ENCODE measurements around the gene OSBPL1A.

OSBPL1A gene

DNA sequence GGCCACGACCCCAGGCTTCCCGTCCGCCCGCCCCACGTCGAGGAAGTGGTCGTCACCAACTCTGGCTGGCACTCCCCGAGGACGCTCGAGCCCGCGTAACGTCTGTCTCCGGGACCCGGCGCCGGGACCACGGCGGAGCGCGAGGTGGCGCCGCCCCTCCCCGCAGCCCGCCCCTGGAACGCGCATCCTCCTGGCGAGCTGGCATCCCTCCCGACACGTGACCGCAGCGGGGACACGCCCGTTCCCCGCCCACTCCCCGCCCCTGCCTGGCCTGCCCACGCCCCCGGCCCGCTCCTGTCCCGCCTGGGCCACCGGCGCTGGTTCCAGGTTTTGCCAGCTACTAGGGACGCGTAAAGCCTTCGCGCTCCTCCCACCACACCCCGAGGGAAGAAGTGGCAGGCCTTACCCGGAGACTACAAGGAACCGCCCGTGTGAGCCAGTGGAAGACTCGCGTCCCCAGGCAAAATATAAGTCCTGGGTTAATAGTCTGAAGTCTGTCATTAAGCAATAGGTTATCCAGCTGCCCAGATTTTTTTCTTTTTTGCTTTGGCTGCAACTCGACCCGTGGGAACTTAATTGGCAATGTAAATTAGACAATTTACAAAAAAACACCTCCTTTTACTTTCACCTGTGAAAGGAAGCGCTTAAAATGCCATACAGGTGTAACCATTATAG, at the start of gene OSBPL1A:
TSS of gene OSBPL1A (minus strand) at position 131 of the 675 bp plus-strand sequence. CDS start 20,291 bp downstream, outside the sequence.
- peak; percentile 94 for DNase-seq

DNA sequence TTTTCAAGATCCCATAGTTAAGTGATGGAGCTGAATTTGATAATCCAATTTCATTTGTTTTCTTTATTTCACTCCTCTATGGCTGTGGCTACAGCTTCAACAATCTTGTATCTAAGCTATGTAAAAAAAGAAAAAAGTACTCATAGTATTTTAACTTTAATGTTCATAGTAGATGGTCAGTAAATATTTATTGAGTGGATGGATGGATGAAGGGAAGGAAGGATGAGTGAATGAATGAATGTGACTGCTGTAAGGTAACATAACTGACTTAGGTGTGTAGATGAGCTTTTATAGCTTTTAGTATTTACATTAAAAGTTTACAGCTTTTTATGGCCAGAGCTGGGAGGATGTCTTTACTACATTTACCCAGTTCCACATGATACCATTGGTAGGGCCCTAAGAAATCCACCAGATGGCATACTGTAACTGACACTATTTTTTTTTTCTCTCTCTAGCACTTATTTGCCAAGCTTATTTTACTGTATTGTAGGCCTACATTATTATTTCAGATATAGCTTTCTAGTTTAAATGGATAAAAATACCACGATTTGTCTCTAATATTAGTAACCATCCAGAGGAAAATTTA, 49.4 kb upstream of the OSBPL1A start:
- no peak for DNase-seq

DNA sequence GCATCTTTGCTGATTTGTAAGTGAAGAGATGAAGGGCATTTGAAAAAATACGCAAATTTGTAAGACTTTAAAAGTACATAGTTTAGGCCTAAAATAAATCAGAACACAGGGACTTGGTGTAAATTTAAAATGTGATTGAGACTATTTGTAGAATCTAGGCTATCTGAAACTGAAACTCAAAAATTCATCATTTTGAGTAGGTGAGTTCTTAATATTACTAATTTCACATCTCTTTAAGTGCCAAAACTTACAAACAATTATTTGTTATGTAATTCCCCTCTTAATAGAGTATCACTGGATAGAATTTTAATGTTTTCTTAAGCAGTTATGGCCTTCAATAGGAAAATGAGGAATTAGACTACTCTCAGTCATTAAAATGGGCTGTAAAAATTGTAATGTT, 48.8 kb upstream of the OSBPL1A start:
- DNase-seq = no peak

DNA sequence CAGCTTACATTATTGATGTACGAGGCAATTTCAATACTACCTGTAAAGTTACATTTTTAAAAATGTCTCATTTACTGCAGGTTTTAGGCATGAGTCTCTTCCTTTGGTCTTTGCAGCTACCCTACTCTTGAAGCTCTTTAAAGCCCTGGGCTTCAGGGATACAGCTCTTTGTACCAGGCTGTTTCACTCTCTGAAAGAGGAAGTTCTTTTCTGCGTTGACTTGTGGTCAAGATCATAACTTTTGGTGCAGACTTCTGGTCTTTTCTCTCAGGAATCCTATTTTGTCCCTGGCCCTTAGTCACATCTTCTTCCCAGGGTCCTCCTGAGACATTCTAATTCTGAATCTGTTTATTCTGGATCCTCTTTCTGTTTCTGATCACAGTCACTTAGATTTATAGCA, 46.2 kb upstream of the OSBPL1A start:
- no peak for DNase-seq

DNA sequence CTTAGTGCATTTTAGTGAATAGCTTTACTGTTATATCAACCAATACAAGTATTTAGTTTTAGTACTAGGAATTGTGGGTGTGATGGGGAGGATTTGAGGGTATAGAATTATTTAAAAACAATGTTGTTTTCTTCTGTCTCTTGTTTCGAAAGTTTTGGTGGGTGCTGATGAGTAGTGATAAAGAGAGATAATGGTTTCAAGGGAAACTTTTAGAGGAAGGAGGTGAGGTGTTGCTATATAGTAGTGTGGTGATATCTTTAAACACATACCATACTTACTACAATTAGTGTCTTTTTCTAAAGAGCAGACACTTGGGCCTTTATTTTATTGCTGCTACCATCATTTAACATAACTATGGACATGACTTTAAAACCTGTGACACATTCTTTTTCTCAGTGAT, 39.3 kb upstream of the OSBPL1A start:
- no peak for DNase-seq

DNA sequence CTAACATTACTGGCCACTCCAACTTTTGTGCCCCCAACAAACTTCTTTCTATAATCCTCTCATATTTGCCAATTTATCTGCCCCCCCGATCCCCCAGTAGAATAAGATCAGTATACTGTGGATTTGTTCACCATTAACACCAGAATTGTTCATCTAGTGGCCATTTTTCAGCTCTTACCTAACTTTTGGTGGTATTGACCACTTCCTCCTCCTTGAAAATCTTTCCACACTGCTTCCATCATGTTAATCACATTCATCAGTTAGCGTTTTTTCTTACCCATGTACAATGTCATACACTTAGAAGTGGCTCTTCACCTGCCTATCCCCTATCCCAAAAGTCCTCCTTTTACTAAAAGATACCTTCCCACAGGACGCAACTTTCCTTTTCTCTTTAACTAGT, 35.0 kb upstream of the OSBPL1A start:
- no peak for DNase-seq

DNA sequence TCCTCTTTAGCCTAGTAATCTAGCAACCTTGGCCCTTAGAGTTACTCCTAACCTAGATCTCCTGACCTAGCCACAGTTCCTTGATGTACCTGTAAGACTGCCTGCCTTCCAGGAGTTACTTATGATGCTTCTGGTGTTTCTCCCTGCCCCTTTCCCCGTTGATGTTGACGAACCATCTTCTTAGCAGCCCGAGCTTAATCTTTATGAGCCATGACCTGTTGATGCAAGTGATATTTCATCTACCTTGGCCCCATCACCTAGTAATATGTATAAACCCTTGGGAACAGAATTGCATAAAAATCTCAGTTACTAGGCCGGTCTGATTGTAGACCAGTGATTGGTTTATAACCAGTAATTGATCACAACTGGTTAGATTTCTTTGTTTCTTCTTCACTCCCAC, 31.6 kb upstream of the OSBPL1A start:
- DNase-seq = no peak

DNA sequence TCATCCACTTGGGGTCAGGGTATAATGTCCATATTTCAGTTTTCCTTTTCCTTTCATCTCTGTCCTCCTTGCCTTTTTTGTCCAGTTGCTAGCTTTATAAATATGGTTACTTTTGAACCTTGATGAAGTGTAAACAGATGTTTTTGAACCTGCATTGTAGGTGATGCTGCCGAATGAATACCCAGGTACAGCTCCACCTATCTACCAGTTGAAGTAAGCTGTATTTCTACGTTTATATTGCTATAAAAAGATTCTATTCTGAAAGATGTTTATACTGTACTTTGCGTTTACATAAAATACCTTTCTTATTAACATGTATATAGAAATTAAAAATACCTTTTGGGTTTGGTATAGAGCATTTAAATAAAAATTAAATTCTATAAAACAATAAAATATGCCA, 31.1 kb upstream of the OSBPL1A start:
- no peak for DNase-seq

DNA sequence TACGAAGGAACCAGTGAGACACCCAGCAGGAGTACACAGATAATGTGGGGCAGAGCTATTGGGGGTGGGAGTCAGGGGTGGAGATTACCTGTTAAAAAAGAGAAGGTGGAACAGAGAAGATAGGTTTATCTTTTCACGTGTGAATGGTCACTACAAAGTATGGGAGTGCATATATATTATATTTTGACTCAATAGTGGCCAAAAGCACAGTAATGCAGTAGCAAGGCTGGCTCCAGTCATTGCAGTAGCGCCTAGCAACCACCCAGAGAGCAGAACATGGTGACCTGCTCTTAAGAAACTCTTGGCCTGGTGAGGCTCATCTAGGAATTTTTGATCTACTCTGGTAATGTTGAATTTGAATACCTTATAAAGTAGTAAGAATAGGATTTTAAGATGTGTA, 29.9 kb upstream of the OSBPL1A start:
- DNase-seq = no peak

DNA sequence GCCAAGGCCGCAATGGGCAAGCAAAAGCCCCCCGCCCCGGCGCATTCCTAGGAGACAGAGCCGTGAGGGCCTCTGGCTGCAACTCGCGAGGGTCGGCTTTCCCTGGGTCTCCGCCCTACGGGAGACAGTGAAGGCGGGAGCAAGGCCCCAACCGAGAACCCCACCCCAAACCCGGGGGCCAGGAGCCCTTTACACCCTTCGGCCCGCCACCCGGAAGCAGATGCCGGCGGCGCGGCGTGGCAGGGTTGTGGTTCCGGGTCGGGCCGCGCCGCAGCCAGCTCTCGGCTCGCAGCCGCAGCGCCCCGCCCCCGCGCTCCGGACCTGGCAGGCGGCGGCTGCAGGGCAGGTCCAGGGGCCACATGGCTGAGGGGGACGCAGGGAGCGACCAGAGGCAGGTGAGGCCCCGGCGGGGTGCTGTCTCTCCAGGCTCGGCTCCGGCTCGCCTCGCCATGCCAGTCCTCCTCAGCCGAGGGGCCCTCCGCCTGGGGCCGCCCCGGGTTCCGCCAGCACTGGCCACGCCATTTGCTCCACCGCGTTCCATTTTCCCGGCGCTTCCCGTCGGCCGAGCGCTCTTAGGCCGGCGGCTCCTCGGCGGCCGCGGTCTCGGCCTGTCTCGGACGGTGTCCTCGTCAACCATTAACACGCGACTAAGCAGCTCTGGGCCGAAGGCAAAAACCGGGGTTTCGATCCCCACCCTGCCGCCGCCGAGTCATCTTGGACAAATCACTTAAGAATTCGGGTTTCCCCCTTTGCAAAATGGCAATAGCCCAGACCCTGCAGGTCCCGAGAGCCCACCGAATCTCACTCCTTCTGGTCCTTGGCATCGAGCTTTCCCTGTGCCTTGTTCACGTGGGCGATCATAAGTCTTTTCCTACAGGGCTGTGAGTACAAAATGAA, 29.0 kb upstream of the OSBPL1A start, which contains the start of gene IMPACT:
TSS of gene IMPACT (plus strand) at position 273 of the 897 bp plus-strand sequence. CDS start at position 360, 87 bp downstream.
- DNase-seq = peak; percentile 87

DNA sequence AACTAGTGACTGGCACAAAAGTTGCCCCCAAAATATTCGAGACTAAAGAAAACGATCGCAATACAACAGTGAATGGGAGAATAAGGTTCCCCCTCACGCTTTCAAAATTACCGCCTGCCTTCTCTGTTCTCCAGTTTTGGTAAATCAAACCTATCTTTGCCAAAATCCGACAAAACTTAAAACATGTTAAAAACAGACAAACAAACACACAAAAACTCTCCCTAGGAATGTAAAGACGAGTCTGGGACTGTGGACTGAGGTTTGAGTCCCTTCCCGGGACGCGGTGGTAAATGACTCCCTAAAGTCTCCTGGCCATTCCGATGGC, 28.4 kb upstream of the OSBPL1A start:
- no peak for DNase-seq

DNA sequence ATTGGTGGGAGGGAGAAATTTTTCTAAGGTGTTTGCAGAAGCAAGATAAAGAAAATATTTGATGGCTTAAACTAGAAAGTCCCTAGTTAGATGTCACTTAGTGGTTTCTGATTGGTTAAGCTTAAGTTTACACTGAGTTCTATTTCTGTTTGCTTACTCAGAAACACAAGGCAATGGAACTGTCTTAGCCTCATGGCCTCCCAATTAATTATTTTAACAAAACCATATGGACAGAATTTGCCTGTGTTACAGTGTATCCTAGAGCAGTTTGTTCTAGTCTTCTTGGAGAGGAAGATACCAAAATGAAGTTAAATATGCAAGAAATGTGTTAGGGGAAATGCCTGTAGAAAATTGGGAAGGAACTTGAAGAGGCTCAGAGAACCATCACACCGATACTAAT, 24.2 kb upstream of the OSBPL1A start:
- no peak for DNase-seq

DNA sequence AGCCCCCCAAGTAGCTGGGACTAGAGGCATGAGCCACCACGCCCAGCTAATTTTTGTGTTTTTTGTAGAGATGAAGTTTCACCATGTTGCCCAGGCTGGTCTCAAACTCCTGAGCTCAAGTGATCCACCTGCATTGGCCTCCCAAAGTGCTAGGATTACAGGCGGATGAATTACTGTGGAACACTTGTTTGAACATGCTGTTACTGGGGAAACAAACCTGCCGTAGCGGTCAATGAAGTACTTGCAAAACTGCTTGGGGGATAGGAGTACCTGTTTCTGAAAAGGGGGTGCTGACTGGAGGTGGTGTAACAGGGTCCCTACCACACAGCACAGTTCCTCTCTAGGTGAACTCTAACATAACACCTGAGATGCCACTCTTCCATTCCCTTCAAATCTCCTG, 22.9 kb upstream of the OSBPL1A start:
- DNase-seq = no peak

DNA sequence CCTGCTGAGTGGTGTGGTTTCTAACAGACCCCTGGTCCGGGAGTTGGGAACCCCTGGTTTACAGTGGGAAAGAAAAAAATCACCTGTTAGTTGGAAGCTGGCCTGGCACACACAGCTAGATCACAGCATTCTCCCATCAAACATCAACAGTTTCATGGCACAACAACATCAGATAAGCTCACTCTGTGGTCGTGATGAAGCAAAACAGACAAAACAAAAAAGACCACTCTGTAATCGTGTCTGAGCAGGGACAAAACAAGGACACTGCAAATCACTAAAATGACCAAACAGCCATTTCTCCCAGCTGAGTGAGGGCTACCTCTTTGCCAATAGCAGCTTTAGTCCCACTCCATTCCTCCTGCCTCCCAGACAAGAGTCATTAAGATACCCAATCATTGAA, 19.9 kb upstream of the OSBPL1A start:
- no peak for DNase-seq

DNA sequence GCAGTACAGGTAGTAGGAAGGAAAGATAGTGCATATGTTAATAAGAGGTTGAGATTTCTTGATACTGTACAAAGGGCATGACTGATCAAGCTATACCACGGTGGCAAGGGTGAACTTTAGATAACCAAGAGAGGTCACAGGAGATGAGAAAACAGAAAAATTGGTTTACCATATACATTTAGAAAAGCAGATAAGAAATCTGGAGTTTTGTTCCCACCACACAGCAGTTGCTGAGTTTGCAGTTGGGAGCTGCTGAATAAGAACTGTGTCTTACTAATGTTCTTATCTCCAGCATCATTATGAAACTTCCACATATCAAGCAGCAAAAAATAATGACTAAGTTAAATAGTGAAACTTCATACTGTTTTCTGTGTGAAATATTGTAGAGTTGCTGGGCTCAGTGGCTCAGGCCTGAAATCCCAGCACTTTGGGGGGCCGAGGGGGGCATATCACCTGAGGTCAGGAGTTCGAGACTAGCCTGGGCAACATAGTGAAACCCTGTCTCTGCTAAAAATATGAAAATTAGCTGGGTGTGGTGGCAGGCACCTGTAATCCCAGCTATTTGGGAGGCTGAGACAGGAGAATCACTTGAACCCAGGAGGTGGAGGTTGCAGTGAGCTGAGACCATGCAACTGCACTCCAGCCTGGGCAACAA, 16.9 kb upstream of the OSBPL1A start:
- no peak for DNase-seq

DNA sequence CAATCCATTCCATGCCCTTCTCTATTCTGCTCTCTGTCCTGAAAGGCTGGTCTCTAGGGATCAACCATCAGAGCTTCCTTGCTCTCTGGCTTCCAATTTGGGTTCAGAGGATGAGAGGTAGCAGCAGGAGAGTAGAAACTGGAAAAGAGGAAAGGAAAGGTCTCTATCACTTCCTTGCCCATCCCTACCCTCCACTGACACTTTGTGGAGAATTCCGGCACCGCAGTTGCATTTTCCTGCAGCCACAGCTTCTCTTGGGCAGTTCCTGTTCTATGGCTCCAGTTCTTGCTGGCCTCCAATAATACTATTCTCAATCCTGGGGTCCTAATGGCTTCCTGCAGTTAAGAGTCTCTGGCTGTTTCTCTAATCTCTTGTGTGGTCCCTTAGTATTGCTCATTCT, 15.5 kb upstream of the OSBPL1A start:
- no peak for DNase-seq

DNA sequence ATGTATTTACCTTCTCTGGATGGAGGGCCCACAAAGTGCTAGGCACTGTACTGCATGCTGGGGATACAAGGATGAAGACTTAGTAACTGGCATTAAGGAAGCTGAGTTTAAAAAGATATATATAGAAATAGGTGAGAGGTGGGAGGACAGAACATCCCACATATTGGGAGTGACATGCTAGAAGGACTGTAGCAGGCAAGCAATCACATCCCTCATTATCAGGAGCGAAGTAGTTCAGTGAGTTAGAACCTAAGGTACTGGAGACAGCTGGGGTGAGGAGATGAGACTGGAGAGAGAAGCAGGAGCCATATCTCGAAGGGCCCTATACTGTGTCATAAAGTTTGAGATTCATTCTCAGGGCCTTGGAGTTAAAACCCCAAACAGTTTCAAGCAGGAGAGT, 10.9 kb upstream of the OSBPL1A start:
- no peak for DNase-seq

DNA sequence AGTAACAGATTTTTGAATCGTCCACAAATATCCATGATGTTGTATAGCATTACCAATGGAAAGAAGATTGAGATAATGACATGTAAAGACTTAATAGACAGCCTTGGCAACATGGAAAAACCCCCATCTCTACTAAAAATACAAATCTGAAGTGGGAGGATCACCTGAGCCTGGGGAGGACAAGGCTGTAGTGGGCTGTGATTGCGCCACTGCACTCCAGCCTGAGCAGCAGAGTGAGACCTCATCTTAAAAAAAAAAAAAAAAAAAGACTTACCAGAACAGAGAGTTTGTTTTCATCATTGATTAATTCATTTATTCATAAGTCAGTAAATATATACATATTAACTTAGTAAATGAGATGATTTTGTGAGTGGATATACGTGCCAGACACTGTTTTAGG, 7.0 kb upstream of the OSBPL1A start:
- no peak for DNase-seq

DNA sequence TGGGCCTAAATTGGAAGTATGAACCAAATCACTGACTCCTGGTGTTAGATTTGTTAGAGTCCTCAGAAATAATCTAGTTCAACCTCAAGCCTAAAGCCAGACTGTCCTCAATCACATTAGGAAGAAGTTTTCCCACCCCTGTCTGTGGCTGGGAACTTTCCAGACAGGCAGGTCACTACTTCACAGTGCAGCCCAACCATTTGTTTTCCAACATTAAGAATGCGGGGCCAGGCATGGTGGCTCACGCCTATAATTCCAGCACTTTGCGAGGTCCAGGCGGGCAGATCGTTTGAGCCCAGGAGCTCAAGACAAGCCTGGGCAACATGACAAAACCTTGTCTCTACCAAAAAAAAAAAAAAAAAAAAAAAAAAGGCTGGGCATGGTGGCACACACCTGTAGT, 5.5 kb upstream of the OSBPL1A start:
- no peak for DNase-seq

DNA sequence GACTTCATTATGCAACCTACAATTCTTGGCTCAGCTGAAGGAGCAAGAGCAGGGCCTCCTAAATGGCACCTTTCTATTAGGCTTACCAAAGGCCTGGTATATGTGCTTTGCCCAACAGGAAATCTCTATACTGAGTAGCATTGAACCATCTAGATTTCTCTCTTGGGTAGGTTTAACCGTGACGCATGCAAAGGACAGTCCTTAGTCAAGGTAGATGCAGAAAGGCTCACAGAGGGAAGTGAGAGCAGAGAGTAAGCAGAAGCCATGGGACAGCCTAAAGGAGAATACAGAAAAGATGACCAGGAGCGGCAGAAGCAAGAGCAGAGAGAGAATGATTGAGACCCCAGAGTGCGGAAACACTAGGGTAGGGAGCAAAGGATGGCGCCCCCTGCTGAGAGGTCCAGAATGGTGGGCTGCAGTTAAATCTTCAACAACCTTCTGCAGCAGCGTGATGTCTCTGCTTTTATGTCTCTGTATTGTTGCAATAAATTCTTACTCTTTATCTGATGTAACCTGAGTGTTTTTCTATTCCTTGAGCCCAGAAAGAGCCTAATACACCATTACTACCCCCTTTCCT, 4.7 kb upstream of the OSBPL1A start:
- no peak for DNase-seq

DNA sequence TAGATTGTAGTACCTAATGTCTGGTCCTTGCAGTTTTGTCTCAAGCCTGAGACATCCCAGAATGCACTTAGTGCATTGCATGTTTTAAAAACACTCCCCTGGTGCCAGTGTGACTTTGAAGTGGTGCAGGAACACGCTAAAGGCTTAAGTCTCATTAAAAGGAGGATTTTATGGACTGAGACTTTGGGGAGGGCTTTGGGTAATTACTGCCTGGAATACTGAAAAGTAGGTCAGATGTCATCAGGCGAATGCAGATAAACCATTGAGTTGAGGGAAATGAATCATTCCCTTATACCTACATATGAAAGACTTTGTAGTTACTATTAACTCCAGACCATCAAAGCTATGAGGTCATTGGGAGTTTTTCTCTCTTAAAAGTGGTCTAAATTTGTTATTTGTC, 3.0 kb upstream of the OSBPL1A start:
- no peak for DNase-seq

DNA sequence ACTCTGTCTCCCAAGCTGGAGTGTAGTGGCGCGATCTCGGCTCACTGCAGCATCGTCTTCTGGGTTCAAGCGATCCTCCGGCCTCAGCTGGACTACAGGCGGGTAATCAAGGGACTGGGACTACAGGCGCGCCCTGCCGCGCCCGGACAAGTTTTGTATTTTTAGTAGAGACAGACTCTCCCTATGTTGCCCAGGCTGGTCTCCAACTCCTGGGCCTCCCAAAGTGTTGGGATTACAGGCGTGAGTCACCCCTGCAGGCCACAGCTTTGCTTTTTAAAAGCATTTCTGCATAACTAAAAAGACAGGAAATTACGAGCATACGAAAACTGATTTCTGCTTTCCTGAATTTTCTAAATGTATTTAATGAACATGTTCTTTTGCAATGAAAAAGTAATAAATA, 916 bp upstream of the OSBPL1A start:
- peak; percentile 48 for DNase-seq

DNA sequence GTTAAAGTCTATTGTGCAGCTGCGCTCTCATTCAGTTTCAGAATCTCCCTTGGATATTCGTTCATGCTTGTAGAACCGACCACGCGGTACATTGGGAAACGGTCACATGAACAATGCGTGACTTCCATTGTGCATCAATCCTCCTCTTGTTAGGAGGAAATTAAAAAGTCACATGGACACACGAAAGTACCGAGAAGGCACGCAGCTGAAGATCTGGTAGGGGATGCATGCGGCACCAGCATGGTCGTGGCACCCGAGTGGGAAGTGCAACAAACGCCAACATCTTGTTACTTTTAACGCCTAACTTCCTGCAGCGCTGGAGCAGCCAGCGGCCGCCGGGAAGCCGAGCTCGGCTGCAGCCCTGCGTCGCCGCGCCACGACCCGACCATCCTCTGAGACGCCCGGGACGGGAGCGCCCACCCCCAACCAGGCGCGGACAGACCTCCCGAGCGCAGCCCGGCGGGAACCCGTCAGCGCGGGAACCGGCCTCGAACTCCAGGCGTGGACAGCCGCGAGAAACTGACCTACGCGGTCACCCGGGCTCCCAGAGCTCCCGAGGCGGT, 412 bp downstream of the OSBPL1A start:
- peak; percentile 67 for DNase-seq

All from fibroblast of skin of right quadriceps (primary cell).